ENCODE results near the gene CYP2C8. TPM values are rescaled to one million over a fixed set of nuclear protein-coding genes. Genes with fewer than 3 reads are reported as not detected.
"Not testable (repeated sequence)": the region's sequence is repeated elsewhere in the genome, so short reads cannot be mapped to it uniquely, and the experiment has no call there.

The CYP2C8 gene
- total RNA-seq: under 1 TPM in 1 of 2 experiments, not detected in 1; 0.15 TPM

DNA sequence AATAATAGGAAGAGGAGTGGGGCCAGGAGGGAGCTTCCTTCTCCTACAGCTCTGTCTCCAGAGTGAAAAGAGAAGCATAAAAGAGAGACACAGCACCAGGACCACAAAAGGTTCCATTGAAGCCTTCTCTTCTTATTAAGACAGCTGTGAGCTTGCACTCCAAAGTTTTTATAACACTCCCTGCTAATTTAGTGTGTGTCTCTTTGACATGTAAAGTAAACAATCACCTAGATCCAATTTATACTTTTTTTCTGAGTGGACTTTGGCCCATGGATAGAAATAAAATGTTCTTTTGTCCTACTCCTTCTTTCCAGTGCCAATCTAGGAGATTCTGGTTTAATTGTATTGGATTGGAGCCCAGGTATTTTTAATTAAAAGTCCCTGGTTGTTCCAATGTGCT is at the start of gene CYP2C8:
CYP2C8 (minus strand) TSS at position 212 of the 400 bp plus-strand sequence; CDS start at position 117, 95 bp downstream.
- Mint-ChIP-seq H3K36me3 (ENCODE audit: low read depth) (no peaks in the 10 kb centered on the region), H3K4me1 (no peaks in the 10 kb centered on the region), H3K9me3 (peaks cover 4% of the 10 kb centered on the region), H3K27me3 (no peaks in the 10 kb centered on the region), H3K4me3 (no peak within 1 kb of the TSS), H3K27ac (no peak within 1 kb of the TSS)
- POLR2A ChIA-PET: no interaction called here
- CTCF ChIA-PET: no interaction called here
- no peak for DNase-seq

DNA sequence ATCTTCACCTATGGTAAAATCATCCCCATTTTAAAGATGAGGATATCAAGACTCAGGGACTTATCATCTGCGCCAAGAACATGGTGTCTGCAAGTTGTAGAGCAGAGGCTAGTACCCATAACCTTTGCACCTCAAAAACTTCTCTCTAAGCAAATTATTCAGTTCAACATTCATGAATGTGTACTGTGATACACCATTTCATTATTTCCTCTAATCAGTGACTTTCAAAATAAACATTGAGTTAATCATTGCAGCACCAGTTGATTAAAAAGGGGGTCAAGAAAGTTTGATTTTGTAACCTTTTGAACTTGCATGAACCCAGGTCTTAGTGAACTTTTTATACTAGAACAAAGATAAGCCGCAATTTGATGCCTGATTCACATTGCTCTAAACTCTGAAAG is 47.6 kb upstream of the CYP2C8 start:
- Mint-ChIP-seq H3K9me3 (no peaks in the 10 kb centered on the region), H3K27ac (no peak overlapping the region), H3K36me3 (ENCODE audit: low read depth) (no peaks in the 10 kb centered on the region), H3K4me1 (no peaks in the 10 kb centered on the region), H3K4me3 (no peak overlapping the region), H3K27me3 (no peaks in the 10 kb centered on the region)
- CTCF ChIA-PET: no interaction called here
- POLR2A ChIA-PET: no interaction called here
- DNase-seq: no peak

DNA sequence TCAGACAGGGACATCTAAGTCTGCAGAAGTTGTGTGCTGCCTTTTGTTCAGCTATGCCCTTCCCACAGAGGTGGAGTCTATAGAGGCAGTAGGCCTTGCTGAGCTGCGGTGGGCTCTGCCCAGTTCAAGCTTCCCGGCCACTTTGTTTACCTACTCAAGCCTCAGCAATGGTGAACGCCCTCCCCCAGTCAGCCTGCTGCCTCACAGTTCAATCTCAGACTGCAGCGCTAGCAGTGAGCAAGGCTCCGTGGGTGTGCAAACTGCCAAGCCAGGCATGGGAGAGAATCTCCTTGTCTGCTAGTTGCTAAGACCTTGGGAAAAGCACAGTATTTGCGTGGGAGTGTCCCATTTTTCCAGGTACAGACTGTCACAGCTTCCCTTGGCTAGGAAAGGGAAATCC is 41.5 kb upstream of the CYP2C8 start:
- CTCF ChIA-PET; POLR2A ChIA-PET; H3K27ac Mint-ChIP-seq; DNase-seq; H3K27me3 Mint-ChIP-seq; H3K4me3 Mint-ChIP-seq; H3K4me1 Mint-ChIP-seq; H3K36me3 Mint-ChIP-seq (ENCODE audit: low read depth); H3K9me3 Mint-ChIP-seq: not testable (repeated sequence)

DNA sequence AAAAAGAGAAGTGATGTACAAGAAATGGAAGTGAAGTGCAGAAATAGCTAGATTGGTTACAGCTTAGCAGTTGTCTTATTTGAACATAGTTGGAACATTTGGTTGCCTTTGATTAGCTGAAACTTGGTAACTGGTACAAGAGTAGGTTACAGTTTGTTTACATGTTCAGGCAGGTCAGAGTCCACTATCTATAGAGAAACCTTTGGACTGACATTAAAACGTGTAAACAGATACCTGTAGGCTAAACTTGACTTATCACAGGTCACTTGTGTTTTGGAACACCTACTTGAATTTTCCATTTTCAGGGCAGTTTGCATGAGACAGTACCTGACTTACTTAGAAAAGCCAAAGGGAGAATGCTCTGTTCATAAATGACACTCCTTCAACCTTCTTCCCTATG is 28.5 kb upstream of the CYP2C8 start:
- no peaks in the 10 kb centered on the region for H3K36me3 Mint-ChIP-seq (ENCODE audit: low read depth)
- no peaks in the 10 kb centered on the region for H3K27me3 Mint-ChIP-seq
- DNase-seq: no peak
- no peaks in the 10 kb centered on the region for H3K4me1 Mint-ChIP-seq
- POLR2A ChIA-PET: no interaction called here
- no peak overlapping the region for H3K27ac Mint-ChIP-seq
- no peak overlapping the region for H3K4me3 Mint-ChIP-seq
- CTCF ChIA-PET: no interaction called here
- peaks cover 2% of the 10 kb centered on the region for H3K9me3 Mint-ChIP-seq

DNA sequence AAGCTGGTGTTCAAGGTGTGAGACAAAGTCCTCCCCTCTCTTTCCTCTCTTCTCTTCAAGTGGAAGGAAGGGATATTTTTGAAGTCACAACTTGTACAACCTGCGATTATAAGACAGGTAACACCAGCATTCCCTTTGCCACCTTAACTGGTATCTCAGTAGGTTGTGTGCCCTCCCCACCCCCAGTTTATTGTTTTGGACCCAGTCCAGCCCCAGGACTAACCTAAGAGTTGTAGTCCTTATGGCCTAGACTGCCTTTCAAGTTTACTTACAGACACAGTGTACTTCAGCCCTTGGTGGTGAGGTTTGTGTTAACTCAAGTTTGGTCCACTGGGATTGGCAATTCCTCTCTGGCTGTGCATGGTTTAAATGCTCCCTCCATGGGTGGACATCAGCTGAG is 26.8 kb upstream of the CYP2C8 start:
- H3K27me3 Mint-ChIP-seq: no peaks in the 10 kb centered on the region
- CTCF ChIA-PET: no interaction called here
- no peak for DNase-seq
- no peaks in the 10 kb centered on the region for H3K36me3 Mint-ChIP-seq (ENCODE audit: low read depth)
- H3K27ac Mint-ChIP-seq: no peak overlapping the region
- no peak overlapping the region for H3K4me3 Mint-ChIP-seq
- peaks cover 2% of the 10 kb centered on the region for H3K9me3 Mint-ChIP-seq
- no peaks in the 10 kb centered on the region for H3K4me1 Mint-ChIP-seq
- POLR2A ChIA-PET: no interaction called here

DNA sequence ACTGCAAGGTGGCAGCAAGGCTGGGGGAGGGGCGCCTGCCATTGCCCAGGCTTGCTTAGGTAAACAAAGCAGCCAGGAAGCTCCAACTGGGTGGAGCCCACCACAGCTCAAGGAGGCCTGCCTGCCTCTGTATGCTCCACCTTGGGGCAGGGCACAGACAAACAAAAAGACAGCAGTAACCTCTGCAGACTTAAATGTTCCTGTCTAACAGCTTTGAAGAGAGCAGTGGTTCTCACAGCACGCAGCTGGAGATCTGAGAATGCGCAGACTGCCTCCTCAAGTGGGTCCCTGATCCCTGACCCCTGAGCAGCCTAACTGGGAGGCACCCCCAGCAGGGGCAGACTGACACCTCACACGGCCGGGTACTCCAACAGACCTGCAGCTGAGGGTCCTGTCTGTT is 10.3 kb upstream of the CYP2C8 start:
- H3K4me1 Mint-ChIP-seq; CTCF ChIA-PET; H3K36me3 Mint-ChIP-seq (ENCODE audit: low read depth); H3K4me3 Mint-ChIP-seq; DNase-seq; H3K9me3 Mint-ChIP-seq; H3K27ac Mint-ChIP-seq; H3K27me3 Mint-ChIP-seq; POLR2A ChIA-PET: not testable (repeated sequence)

DNA sequence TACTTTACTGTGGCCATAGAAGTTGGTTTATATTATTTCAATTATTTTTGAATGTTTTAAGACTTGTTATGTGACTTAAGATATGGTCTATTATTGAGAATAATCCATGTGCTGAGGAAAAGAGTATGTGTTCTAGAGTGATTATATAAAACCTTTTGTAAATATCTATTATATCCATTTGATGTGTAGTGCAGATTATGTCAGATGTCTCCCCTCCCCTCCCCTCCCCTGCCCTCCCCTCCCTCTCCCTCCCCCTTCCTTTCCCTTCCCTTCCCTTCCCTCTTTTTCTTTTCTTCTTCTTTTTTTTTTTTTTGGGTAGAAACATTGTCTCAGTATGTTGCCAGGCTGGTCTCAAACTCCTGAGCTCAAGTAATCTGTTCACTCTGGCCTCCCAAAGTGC is 8.3 kb upstream of the CYP2C8 start:
- no peaks in the 10 kb centered on the region for H3K36me3 Mint-ChIP-seq (ENCODE audit: low read depth)
- ChIA-PET CTCF (no interaction called here), POLR2A (no interaction called here)
- H3K4me1 Mint-ChIP-seq: no peaks in the 10 kb centered on the region
- DNase-seq: no peak
- H3K9me3 Mint-ChIP-seq: no peaks in the 10 kb centered on the region
- no peak overlapping the region for H3K27ac Mint-ChIP-seq
- no peaks in the 10 kb centered on the region for H3K27me3 Mint-ChIP-seq
- no peak overlapping the region for H3K4me3 Mint-ChIP-seq

DNA sequence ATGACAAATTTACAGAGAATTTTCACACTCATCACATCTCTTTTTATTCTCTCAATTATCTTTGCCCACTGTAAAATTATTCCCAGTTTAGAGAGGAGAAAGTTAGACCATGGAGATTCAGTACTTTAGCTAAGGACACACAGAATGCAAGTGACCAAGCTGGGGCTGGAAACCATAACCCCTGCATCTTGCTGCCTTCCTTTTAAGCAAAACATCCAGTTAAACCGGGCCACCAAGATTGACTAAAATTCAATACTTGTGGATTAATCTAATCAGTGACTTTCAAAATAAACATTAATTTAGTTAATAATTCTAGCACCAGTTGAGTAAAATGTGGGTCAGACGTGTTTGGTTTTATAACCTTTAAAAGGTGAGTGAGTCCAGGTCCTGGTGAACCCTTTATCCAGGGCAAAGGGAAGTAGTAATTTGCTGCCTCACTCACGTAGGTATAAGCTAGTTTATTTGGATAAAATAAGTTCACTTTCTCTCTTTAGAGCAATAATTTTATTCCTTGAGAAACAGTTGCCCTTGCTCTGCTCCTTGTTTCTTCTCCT is 1.9 kb upstream of the CYP2C8 start:
- H3K4me3 Mint-ChIP-seq: no peak overlapping the region
- H3K36me3 Mint-ChIP-seq (ENCODE audit: low read depth): no peaks in the 10 kb centered on the region
- CTCF ChIA-PET: no interaction called here

DNA sequence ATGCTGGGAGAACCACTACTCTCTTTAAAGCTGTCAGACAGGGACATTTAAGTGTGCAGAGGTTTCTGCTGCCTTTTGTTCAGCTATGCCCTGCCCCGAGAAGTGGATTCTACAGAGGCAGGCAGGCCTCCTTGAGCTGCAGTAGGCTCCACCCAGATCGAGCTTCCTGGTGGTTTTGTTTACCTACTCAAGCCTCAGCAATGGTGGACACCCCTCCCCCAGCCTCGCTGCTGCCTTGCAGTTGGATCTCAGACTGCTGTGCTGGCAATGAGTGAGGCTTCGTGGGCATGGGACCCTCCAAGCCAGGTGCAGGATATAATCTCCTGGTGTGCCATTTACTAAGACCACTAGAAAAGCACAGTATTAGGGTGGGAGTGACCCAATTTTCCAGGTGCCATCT is 5.2 kb downstream of the CYP2C8 start:
- H3K9me3 Mint-ChIP-seq: peaks cover 13% of the 10 kb centered on the region
- H3K4me1 Mint-ChIP-seq; POLR2A ChIA-PET; H3K27ac Mint-ChIP-seq; H3K27me3 Mint-ChIP-seq; DNase-seq; H3K4me3 Mint-ChIP-seq; CTCF ChIA-PET; H3K36me3 Mint-ChIP-seq (ENCODE audit: low read depth): not testable (repeated sequence)

More for the DNA sequence above, 1.9 kb upstream of the CYP2C8 start:
- Mint-ChIP-seq H3K4me1 (no peaks in the 10 kb centered on the region), H3K27ac (no peak overlapping the region), H3K9me3 (peaks cover 4% of the 10 kb centered on the region), H3K27me3 (no peaks in the 10 kb centered on the region)
- POLR2A ChIA-PET: no interaction called here
- DNase-seq: no peak

DNA sequence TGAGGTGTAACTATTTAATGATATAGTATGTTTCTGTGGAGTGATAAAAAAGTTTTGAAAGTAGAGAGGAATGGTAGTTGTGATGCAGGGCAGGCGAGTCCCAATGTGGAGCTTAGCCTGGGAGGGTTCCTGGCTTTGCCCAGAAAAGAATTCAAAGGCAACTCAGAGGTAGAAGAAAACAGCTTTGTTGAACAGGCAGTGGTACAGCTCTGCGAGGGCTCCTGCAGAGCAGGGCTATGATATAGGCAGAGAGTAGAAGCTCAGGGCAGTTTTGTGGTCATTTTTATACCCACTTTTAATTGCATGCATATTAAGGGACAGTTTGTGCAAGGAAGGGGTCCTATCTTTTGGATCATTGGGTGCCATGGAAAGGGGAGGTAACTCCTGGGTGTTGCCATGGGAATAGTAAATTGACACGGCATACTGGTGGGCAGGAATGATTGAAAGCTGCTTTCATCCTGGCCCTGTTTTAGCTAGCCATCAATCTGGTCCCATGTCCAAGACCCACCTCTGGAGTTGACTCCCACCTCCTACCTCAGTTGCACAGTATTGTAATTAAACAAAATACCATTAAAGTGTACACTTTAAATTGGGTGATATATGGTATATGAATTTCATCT is 12.4 kb downstream of the CYP2C8 start:
- ChIA-PET CTCF (interaction anchor here (0.6 kb wide), 1 partner anchor 152 kb away, joined by 4 read pairs; no protein-coding TSS in a partner anchor), POLR2A (no interaction called here)
- H3K36me3 Mint-ChIP-seq (ENCODE audit: low read depth): no peaks in the 10 kb centered on the region
- H3K27me3 Mint-ChIP-seq: no peaks in the 10 kb centered on the region
- H3K27ac Mint-ChIP-seq: no peak overlapping the region
- no peak overlapping the region for H3K4me3 Mint-ChIP-seq
- H3K9me3 Mint-ChIP-seq: peaks cover 5% of the 10 kb centered on the region
- H3K4me1 Mint-ChIP-seq: no peaks in the 10 kb centered on the region
- DNase-seq: no peak

DNA sequence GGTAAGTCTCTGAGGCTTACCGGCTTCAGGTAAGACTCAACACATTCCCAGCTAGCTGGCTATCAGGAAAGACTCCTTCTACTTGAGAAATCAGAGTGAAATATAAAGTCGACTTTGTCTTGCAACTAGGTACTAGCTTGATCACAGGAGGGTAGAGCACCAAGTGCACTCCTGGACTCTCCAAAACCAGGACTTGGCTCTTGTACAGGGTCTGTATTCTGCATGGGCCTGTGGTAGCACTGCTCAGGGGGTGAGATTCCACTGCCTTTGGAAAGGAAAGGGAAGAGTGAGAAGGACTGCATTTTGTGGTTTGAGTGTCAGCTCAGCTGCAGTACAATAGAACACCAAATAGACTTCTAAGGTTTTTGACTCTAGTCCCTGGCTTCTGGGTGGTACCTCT is 19.4 kb downstream of the CYP2C8 start:
- CTCF ChIA-PET: no interaction called here
- no peak for DNase-seq
- H3K27ac Mint-ChIP-seq: no peak overlapping the region

DNA sequence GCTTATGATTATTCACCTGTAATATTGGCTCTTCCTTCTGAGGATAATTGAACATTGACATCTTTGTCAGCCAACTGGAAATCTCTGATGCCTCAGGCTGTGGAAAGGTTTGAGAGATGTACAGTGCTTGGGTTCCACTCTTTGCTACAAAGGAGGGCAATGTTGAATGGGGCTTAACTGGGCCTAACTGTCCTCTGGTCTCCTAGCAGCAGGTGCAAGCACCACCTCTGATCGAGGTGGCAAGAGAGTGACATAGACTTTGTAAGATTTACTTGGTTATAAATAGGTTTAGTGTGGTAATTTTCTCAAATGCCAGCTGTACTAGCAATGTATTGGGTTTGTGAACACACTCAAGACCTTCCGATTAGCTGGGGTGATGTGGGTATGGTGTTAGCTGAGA is 21.1 kb downstream of the CYP2C8 start:
- H3K4me1 Mint-ChIP-seq: no peaks in the 10 kb centered on the region
- H3K36me3 Mint-ChIP-seq (ENCODE audit: low read depth): no peaks in the 10 kb centered on the region
- no peak overlapping the region for H3K4me3 Mint-ChIP-seq
- no peaks in the 10 kb centered on the region for H3K27me3 Mint-ChIP-seq
- no peaks in the 10 kb centered on the region for H3K9me3 Mint-ChIP-seq
- H3K27ac Mint-ChIP-seq: no peak overlapping the region
- ChIA-PET POLR2A (no interaction called here), CTCF (no interaction called here)
- no peak for DNase-seq

More for the DNA sequence above, 19.4 kb downstream of the CYP2C8 start:
- H3K27me3 Mint-ChIP-seq: no peaks in the 10 kb centered on the region
- no peak overlapping the region for H3K4me3 Mint-ChIP-seq
- H3K36me3 Mint-ChIP-seq (ENCODE audit: low read depth): no peaks in the 10 kb centered on the region
- no peaks in the 10 kb centered on the region for H3K4me1 Mint-ChIP-seq
- POLR2A ChIA-PET: no interaction called here
- no peaks in the 10 kb centered on the region for H3K9me3 Mint-ChIP-seq

DNA sequence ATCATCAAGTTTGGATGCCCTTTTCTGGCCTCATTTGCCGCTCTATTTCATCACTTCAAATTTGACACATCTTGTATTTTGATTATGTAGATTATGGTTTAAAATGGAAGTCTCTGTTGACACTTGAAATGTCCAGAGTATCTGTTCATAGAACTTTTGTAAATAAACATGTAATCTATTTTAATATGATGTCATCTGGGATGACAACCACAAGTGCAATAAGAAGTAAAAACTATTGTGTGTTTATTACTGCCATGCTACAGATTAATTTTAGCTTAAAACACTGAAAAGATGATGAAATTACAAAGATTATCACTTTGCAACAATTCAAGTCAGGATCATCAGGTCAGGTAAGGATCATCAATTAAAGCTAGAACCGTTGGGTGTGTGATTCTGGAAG is 30.0 kb downstream of the CYP2C8 start:
- Mint-ChIP-seq H3K4me1 (no peaks in the 10 kb centered on the region), H3K27me3 (no peaks in the 10 kb centered on the region), H3K36me3 (ENCODE audit: low read depth) (no peaks in the 10 kb centered on the region), H3K27ac (no peak overlapping the region), H3K4me3 (no peak overlapping the region), H3K9me3 (no peaks in the 10 kb centered on the region)
- no peak for DNase-seq
- POLR2A ChIA-PET: no interaction called here
- CTCF ChIA-PET: no interaction called here

DNA sequence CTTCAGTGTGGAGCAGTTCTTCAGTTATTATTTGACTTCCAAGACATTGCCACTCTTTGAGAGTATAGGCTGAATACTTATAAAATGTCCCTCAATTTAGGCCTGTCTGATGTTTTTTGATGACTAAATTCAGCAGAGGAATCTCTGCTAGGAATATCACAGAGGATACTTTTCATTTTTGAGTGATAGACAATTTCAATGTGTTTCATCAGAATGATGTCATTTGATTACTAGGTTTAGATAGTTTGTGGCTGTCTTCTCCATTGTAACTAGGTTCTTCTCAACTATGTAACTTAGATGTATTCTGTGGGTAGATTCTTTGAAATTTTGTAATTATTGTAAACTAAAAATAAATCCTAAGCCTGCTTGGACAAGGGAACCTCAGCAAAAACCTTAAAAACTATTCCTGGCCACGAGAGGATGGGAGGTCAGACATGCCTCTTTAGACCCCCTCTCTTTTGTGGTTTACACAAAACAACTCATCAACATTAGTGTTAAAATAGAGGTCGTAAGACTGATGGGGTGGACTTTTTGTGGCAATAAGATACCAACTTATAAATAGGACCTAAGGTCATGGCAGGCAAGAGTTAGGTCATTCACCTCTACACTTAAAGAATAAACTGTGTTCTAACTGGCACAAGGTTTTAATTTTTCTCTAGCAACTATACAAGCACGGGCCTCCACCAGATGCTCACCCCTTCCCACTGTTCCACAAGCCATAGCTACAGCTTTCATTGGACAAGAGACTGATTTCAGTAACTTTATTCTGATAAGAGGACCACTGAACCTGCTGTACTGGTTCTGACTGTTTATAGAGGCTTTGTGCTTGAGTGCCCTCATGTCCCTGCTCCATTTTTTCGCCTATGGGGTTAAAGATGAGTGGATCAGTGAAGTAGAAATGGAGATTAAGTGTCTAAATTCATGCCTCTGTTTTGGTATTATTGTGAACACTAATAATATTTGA is 33.7 kb downstream of the CYP2C8 start:
- DNase-seq: no peak
- POLR2A ChIA-PET: no interaction called here
- CTCF ChIA-PET: no interaction called here
- Mint-ChIP-seq H3K36me3 (ENCODE audit: low read depth) (no peaks in the 10 kb centered on the region), H3K4me1 (no peaks in the 10 kb centered on the region), H3K27ac (no peak overlapping the region), H3K27me3 (no peaks in the 10 kb centered on the region), H3K4me3 (no peak overlapping the region), H3K9me3 (no peaks in the 10 kb centered on the region)
